Measurements from ENCODE around the gene VSTM5. TPM values are rescaled to one million over a fixed set of nuclear protein-coding genes. Genes with fewer than 3 reads are reported as not detected.

Gene VSTM5
- total RNA-seq, 1 experiment from 2014 or later = not detected

- BruUV-seq (replicated peaks) = no TSS peak
- Histone ChIP-seq H3K36me3 (ENCODE audit: insufficient read depth, low read length, poor library complexity, severe bottlenecking) (peaks cover 88% of the 10 kb centered on the region), H3K27ac (ENCODE audit: low read depth, low read length, poor library complexity, severe bottlenecking) (no peak overlapping the region), H3K9me3 (ENCODE audit: low read depth, low read length, poor library complexity, severe bottlenecking) (no peaks in the 10 kb centered on the region), H3K4me3 (ENCODE audit: low read depth, low read length, poor library complexity, severe bottlenecking) (no peak overlapping the region), H3K27me3 (replicated peaks; ENCODE audit: insufficient read depth, low read depth, low read length, poor library complexity) (no peaks in the 10 kb centered on the region), H3K4me1 (ENCODE audit: insufficient read depth, low read length, poor library complexity, severe bottlenecking) (peaks cover 13% of the 10 kb centered on the region)
- TF ChIP-seq, protein P1, sequence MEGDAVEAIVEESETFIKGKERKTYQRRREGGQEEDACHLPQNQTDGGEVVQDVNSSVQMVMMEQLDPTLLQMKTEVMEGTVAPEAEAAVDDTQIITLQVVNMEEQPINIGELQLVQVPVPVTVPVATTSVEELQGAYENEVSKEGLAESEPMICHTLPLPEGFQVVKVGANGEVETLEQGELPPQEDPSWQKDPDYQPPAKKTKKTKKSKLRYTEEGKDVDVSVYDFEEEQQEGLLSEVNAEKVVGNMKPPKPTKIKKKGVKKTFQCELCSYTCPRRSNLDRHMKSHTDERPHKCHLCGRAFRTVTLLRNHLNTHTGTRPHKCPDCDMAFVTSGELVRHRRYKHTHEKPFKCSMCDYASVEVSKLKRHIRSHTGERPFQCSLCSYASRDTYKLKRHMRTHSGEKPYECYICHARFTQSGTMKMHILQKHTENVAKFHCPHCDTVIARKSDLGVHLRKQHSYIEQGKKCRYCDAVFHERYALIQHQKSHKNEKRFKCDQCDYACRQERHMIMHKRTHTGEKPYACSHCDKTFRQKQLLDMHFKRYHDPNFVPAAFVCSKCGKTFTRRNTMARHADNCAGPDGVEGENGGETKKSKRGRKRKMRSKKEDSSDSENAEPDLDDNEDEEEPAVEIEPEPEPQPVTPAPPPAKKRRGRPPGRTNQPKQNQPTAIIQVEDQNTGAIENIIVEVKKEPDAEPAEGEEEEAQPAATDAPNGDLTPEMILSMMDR (conservative IDR thresholded peaks at IDR 0.05; ENCODE audit: low read depth, low read length) = no peak
- no peak for TF ChIP-seq EZH2 (IDR thresholded peaks at IDR 0.05; ENCODE audit: borderline replicate concordance, low read depth, low read length, poor library complexity, severe bottlenecking)
- ChIA-PET POLR2A (ENCODE audit: low non-redundant PET) (interaction anchor here (0.6 to 1.2 kb wide), 2 partner anchors 17 to 55 kb away, joined by 3 to 4 read pairs; partner anchors contain the start of gene MED17), CTCF (no interaction called here)
- peak; percentile 13 for DNase-seq (ENCODE audit: low spot score)
- intact Hi-C loops (cut with micrococcal nuclease; ENCODE audit: unreplicated experiment) = loop anchor here (10.0 kb wide), 1 partner anchor 107 kb away; no protein-coding TSS in a partner anchor
Observed at GRCh38 chr11:93801366-93801765, 49.1 kb downstream of the VSTM5 start.

DNA sequence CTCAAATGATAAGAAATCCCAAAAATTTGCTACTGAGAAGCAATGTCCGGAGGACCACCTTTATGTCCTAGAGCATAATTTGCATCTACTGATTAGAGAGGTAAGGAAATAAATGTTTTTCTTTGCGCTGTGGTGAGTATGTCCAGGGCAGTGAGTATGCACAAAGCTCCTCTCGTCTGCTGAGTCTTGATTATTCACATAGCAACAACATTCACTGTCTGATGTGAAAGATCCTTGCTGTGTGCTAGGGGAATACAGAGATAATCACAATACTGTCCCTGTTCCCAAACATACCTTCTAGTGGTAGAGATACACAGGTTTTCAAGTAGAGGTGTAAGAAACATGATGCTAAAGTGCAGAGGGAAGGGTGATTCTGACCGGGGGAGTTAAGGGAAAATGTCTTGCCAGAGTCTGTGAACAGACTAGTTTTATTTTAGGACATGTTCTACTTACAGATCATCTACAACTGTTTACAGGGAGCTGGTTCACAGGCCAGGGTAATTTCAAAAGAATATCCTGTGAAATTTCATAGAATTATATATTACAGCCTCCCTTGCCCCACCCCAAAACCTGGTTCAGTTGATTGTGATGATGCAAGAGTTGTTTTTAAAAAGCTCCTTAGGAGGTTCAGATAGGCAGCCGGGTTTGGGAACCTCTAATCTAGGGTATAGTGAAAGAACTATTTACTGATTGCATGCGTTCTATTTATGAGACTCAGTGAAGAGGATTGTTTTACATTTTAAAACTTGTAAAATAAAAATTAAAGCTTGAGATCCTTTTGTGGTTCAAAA, 53.8 kb downstream of the VSTM5 start:
- Histone ChIP-seq H3K9me3 (ENCODE audit: low read depth, low read length, poor library complexity, severe bottlenecking) (no peaks in the 10 kb centered on the region), H3K36me3 (ENCODE audit: insufficient read depth, low read length, poor library complexity, severe bottlenecking) (peaks cover 93% of the 10 kb centered on the region), H3K27me3 (replicated peaks; ENCODE audit: insufficient read depth, low read depth, low read length, poor library complexity) (no peaks in the 10 kb centered on the region), H3K4me3 (ENCODE audit: low read depth, low read length, poor library complexity, severe bottlenecking) (no peak overlapping the region), H3K4me1 (ENCODE audit: insufficient read depth, low read length, poor library complexity, severe bottlenecking) (peaks cover 11% of the 10 kb centered on the region), H3K27ac (ENCODE audit: low read depth, low read length, poor library complexity, severe bottlenecking) (no peak overlapping the region)
- ChIA-PET CTCF (no interaction called here), POLR2A (ENCODE audit: low non-redundant PET) (interaction anchor here (0.6 to 0.8 kb wide), 3 partner anchors 13 to 715 kb away, joined by 3 to 5 read pairs (median 3); partner anchors contain the start of gene MED17)
- TF ChIP-seq, protein P1 (conservative IDR thresholded peaks at IDR 0.05; ENCODE audit: low read depth, low read length) = no peak
- no peak for TF ChIP-seq EZH2 (IDR thresholded peaks at IDR 0.05; ENCODE audit: borderline replicate concordance, low read depth, low read length, poor library complexity, severe bottlenecking)
- BruUV-seq (replicated peaks) = no TSS peak
- intact Hi-C loops (cut with micrococcal nuclease; ENCODE audit: unreplicated experiment) = loop anchor here (5.0 to 10.0 kb wide), 2 partner anchors 64 to 122 kb away; no protein-coding TSS in a partner anchor
- DNase-seq (ENCODE audit: low spot score) = no peak

DNA sequence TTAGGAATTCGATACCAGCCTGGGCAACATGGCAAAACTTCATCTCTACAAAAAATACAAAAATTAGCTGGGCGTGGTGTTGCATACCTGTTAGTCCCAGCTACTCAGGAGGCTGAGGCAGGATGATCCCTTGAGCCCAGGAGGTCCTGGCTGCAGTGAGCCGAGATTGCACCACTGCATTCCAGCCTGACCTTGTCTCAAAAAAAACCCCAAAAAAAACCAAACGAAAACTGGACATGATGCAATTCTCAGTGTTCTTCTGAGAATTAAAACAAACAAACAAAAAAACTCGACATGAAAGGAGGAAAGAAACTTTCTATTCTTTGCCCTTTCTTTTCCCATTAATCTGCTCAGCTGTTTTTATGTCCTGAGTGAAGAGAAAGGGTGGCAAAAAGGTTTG, 58.9 kb downstream of the VSTM5 start:
- H3K9me3 ChIP-seq (ENCODE audit: low read depth, low read length, poor library complexity, severe bottlenecking) = no peaks in the 10 kb centered on the region
- H3K4me3 ChIP-seq (ENCODE audit: low read depth, low read length, poor library complexity, severe bottlenecking) = no peak overlapping the region
- no TSS peak for BruUV-seq (replicated peaks)
- H3K27ac ChIP-seq (ENCODE audit: low read depth, low read length, poor library complexity, severe bottlenecking) = no peak overlapping the region
- H3K36me3 ChIP-seq (ENCODE audit: insufficient read depth, low read length, poor library complexity, severe bottlenecking) = peaks cover 91% of the 10 kb centered on the region
- ChIA-PET POLR2A (ENCODE audit: low non-redundant PET) (interaction anchor here (0.9 kb wide), 1 partner anchor 50 kb away, joined by 3 read pairs; the partner anchor contains the start of genes C11orf54 and TAF1D), CTCF (no interaction called here)
- peaks cover 5% of the 10 kb centered on the region for H3K4me1 ChIP-seq (ENCODE audit: insufficient read depth, low read length, poor library complexity, severe bottlenecking)
- H3K27me3 ChIP-seq (replicated peaks; ENCODE audit: insufficient read depth, low read depth, low read length, poor library complexity) = no peaks in the 10 kb centered on the region
- no peak for DNase-seq (ENCODE audit: low spot score)
- intact Hi-C loops (cut with micrococcal nuclease; ENCODE audit: unreplicated experiment) = loop anchor here (10.0 kb wide), 1 partner anchor 117 kb away; no protein-coding TSS in a partner anchor
- no peak for TF ChIP-seq EZH2 (IDR thresholded peaks at IDR 0.05; ENCODE audit: borderline replicate concordance, low read depth, low read length, poor library complexity, severe bottlenecking)
- TF ChIP-seq, protein P1 (conservative IDR thresholded peaks at IDR 0.05; ENCODE audit: low read depth, low read length) = no peak
